ENCODE results near the gene CTXN3. TPM values are rescaled to one million over a fixed set of nuclear protein-coding genes. Genes with fewer than 3 reads are reported as not detected.

CTXN3 gene
- total RNA-seq, 2 donors from 2014 or later: not detected

DNA sequence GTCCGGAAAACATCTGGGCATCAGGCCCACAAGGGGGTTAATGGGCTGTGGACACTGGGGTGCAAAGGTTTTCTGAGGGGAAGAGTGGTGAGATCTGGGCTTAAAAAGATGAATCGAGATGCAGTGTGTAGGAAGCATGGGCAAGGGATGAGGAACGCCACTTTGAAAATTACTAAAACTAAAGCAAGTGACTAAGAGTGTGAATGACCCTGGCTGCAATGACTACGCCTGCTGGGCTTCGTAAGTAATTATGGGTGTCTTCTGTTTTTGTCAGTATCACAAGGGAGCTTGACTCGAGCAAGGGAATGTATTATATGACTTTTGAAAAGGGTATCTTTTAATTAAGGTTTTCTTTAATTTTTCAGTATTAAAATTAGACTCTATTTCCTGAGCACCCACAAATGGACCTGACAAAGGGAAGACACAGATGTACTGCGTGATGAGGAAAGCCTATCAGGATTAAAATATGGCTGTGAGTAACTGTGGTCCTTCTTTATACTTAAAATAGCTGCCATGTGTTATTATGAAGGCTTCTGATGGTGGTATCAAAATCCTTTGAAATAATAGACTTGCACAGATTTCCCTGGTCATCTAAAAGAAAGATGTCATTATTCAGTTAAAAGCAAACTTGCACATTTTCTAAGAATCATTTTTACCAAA is 4.2 kb downstream of the CTXN3 start:
- no peak for DNase-seq (ENCODE audit: low spot score)
- H3K27ac ChIP-seq: no peak overlapping the region
- no peaks in the 10 kb centered on the region for H3K27me3 ChIP-seq
- no peak overlapping the region for H3K4me3 ChIP-seq
- no peaks in the 10 kb centered on the region for H3K9me3 ChIP-seq
- TF ChIP-seq, protein P1, sequence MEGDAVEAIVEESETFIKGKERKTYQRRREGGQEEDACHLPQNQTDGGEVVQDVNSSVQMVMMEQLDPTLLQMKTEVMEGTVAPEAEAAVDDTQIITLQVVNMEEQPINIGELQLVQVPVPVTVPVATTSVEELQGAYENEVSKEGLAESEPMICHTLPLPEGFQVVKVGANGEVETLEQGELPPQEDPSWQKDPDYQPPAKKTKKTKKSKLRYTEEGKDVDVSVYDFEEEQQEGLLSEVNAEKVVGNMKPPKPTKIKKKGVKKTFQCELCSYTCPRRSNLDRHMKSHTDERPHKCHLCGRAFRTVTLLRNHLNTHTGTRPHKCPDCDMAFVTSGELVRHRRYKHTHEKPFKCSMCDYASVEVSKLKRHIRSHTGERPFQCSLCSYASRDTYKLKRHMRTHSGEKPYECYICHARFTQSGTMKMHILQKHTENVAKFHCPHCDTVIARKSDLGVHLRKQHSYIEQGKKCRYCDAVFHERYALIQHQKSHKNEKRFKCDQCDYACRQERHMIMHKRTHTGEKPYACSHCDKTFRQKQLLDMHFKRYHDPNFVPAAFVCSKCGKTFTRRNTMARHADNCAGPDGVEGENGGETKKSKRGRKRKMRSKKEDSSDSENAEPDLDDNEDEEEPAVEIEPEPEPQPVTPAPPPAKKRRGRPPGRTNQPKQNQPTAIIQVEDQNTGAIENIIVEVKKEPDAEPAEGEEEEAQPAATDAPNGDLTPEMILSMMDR (IDR thresholded peaks at IDR 0.05): no peak
- no peaks in the 10 kb centered on the region for H3K36me3 ChIP-seq
- peaks cover 0 to 15% of the 10 kb centered on the region in 2 donors for H3K4me1 ChIP-seq

DNA sequence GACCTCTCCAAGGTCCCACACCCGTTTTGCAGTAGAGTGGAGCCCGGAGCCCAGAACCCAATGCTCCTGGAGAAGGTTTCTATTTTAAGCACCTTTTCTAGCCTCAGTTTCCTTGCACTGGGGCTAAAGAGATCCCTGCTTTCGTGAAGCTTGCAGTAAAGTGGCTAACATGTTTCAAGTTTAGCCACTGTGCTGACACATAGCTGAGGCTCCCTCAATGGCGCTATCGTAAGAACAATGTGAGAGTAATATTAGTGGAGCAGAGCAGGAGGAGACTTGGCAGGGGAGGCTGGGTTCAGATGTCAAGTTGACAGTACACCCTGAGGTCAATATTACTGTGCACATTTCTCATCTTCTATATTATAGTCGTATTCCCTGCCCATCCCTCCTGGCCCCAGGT is 7.9 kb downstream of the CTXN3 start:
- no peak for DNase-seq (ENCODE audit: low spot score)
- Histone ChIP-seq H3K36me3 (no peaks in the 10 kb centered on the region), H3K27ac (no peak overlapping the region), H3K4me3 (no peak overlapping the region), H3K27me3 (no peaks in the 10 kb centered on the region), H3K4me1 (peaks cover 0 to 12% of the 10 kb centered on the region in 2 donors), H3K9me3 (no peaks in the 10 kb centered on the region)
- TF ChIP-seq, protein P1 (IDR thresholded peaks at IDR 0.05): no peak

DNA sequence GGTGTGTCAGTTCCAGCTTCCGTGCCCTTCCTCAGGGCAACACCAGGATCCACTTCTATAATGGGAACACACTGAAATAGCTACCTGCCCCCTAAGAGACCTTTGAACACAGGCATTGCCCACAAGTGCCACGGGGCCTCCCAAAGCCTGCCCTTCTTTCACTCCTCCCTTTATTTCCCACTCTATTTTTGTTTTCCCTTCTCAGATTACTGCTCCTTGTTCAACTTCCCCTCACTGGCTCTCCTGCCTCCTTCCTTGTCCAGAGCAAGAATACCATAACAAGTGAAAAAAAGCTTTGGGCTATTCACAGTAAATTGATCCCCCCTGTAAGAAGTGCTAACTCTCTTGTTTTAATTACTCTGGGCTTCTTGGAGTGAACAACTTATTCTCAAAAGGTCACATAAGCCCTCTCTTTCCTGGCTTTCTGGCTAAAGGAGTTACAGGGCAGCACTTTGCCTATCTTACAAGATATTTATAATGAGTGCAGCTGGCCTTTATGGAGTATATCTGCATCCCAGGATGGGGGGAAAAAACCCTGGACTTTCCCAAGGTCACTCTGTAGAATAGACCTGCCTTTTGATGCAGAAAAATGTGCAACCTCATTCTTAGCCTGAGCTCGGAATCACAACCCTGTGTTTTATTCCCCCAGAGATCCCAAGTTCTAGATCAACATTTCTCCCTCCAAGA is 11.3 kb downstream of the CTXN3 start:
- Histone ChIP-seq H3K4me1 (peaks cover 0 to 12% of the 10 kb centered on the region in 2 donors), H3K4me3 (no peak overlapping the region), H3K27me3 (no peaks in the 10 kb centered on the region), H3K27ac (peak overlapping the region; percentile 47 to 49), H3K9me3 (no peaks in the 10 kb centered on the region), H3K36me3 (no peaks in the 10 kb centered on the region)
- TF ChIP-seq, protein P1 (IDR thresholded peaks at IDR 0.05): no peak
- no peak for DNase-seq (ENCODE audit: low spot score)

DNA sequence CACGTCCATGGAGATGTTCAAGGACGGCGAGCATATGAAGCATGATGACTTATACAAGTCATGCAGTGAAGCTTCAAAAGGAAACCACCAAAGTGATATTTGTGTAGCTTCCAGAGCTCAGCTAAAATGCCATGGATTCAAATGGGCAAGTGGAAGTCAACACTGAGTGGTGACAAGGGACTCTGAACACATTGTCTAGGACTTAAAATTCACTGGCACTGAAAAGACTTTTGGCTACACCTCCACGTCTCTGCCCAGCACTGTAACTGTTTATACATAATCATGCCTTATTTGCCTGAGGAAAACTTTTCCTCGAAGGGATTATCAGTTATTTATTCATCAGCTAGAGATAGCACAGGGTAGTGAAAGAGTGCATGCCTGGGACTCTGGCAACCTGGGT is 15.2 kb downstream of the CTXN3 start:
- Histone ChIP-seq H3K4me1 (peaks cover 0 to 18% of the 10 kb centered on the region in 2 donors), H3K27me3 (no peaks in the 10 kb centered on the region), H3K27ac (no peak overlapping the region), H3K36me3 (no peaks in the 10 kb centered on the region), H3K4me3 (no peak overlapping the region), H3K9me3 (no peaks in the 10 kb centered on the region)
- TF ChIP-seq, protein P1 (IDR thresholded peaks at IDR 0.05): no peak
- no peak for DNase-seq (ENCODE audit: low spot score)

DNA sequence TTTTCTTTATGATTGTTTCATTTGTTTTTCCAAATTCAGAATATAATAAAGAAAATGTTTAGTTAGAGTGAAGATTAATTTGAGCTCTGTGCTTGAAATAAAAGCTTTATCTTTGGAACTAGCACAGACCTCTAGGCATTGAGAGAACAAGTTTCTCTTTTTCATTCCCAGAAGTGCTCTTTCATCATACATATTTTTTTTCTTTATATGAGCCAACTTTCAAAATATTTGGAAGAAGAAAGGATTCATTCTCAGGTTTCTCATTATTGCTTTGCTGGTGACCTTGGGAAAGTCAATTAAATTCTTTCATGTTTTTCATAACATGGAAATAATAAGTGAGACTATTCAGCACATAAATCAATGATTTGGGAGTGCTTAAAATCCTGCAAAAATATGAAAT is 16.8 kb downstream of the CTXN3 start:
- Histone ChIP-seq H3K9me3 (no peaks in the 10 kb centered on the region), H3K4me1 (peaks cover 0 to 7% of the 10 kb centered on the region in 2 donors), H3K27me3 (no peaks in the 10 kb centered on the region), H3K27ac (no peak overlapping the region), H3K4me3 (no peak overlapping the region), H3K36me3 (no peaks in the 10 kb centered on the region)
- DNase-seq (ENCODE audit: low spot score): no peak
- TF ChIP-seq, protein P1 (IDR thresholded peaks at IDR 0.05): no peak
